ENCODE measurements around the gene ZNF648.

GRCh38 chr1:182035097-182035770 is 26.3 kb downstream of the ZNF648 start:
- TF ChIP-seq CTCF (conservative IDR thresholded peaks at IDR 0.05; ENCODE audit: low read depth, low read length) (peak; percentile 30; the same call in 1 of the 2 replicates), EZH2 (IDR thresholded peaks at IDR 0.05; ENCODE audit: borderline replicate concordance, low read depth, low read length, poor library complexity, severe bottlenecking) (no peak)

Measured in A673 (cell line).